GM23248 (cell line): ENCODE results near the gene CAPN6.

Experiments
- EZH2 ChIP-seq: fragments of 200-600 bp; sonication (generic); IDR thresholded peaks from 2 replicates; pipeline ENCODE4 v1.6.1; 2018; ENCODE audit warnings: antibody characterized with exemption, mild to moderate bottlenecking; ENCODE audit not compliant: insufficient read depth, poor library complexity, severe bottlenecking
- EZH2phosphoT487 ChIP-seq: fragments of 200-600 bp; sonication (generic); IDR thresholded peaks from 2 replicates; pipeline ENCODE4 v1.6.1; 2018; ENCODE audit warnings: antibody characterized with exemption, moderate library complexity, mild to moderate bottlenecking, low read depth; ENCODE audit not compliant: insufficient read depth

DNA sequence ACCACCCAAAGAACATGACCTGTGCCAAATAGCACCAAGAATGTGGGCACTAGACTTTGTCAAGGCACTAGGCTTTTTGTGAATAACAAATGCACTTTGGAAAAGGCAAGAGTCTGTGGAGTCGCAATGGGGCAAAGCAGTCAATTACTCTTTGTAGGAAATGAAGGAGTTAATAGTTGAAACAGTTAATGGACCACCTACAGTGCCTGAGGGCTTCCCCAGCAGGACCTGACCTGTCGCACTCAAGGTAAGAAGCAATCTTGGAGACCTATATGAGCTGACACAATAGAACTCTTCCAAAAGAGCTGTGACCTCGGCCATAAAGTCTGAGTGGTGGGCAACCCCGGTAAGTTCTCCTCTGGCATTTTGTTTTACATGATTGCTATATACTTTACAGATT lies 49.2 kb upstream of the CAPN6 start:
- no peak for TF ChIP-seq EZH2
- TF ChIP-seq EZH2phosphoT487, result no peak
